IPS-11a (cell line): ENCODE results near the gene PCDHB2.
A peak's percentile ranks its signal among the peaks of the same experiment; 100 is the strongest.
"Not testable (repeated sequence)": the region's sequence is repeated elsewhere in the genome, so short reads cannot be mapped to it uniquely, and the experiment has no call there.

ENCODE experiments used
- H3K4me3 ChIP-seq: one replicate; pipeline ENCODE4 v1.5.1; 2013; ENCODE audit warnings: low read depth, low read length, control low read depth

Gene PCDHB2

DNA sequence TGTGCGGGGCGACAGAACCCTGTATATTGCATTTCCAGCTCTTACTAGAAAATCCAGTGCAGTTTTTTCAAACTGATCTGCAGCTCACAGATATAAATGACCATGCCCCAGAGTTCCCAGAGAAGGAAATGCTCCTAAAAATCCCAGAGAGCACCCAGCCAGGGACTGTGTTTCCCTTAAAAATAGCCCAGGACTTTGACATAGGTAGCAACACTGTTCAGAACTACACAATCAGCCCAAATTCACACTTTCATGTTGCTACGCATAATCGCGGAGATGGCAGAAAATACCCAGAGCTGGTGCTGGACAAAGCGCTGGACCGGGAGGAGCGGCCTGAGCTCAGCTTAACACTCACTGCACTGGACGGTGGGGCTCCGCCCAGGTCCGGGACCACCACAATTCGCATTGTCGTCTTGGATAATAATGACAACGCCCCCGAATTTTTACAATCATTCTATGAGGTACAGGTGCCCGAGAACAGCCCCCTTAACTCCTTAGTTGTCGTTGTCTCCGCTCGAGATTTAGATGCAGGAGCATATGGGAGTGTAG lies 41.4 kb downstream of the PCDHB2 start:
- H3K4me3 ChIP-seq, result peak overlapping the region; percentile 57

DNA sequence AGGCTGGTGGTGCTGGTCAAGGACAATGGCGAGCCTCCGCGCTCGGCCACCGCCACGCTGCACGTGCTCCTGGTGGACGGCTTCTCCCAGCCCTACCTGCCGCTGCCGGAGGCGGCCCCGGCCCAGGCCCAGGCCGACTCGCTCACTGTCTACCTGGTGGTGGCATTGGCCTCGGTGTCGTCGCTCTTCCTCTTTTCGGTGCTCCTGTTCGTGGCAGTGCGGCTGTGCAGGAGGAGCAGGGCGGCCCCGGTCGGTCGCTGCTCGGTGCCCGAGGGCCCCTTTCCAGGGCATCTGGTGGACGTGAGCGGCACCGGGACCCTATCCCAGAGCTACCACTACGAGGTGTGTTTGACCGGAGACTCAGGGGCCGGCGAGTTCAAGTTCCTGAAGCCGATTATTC lies 42.9 kb downstream of the PCDHB2 start:
- not testable (repeated sequence) for H3K4me3 ChIP-seq
